Kidney (tissue), 14 donors: ENCODE data around the gene NEDD4L. TPM values are rescaled to one million over a fixed set of nuclear protein-coding genes. Genes with fewer than 3 reads are reported as not detected.
A peak's percentile ranks its signal among the peaks of the same experiment; 100 is the strongest.

Experiments used
- DNase-seq, 5 donors: peaks; one replicate each; pipeline ENCODE4 v3.0.0-alpha.2; 2013 to 2020
- FAIRE-seq: peaks from 2 replicates; lab custom pipeline; 2012; peaks lifted over from hg19 to GRCh38; lab: Jason Lieb, UNC
- H3K27ac ChIP-seq, 2 donors: one replicate each; pipeline ENCODE4 v1.7.0; 2013; ENCODE audit warnings: low read depth in 2 of 2, low read length in 2 of 2, inconsistent platforms in 1 of 2
- H3K27me3 ChIP-seq: one replicate; pipeline ENCODE4 v1.7.1; 2013; ENCODE audit warnings: low read length, inconsistent platforms; ENCODE audit not compliant: control insufficient read depth, insufficient read depth
- H3K36me3 ChIP-seq, 3 donors: one replicate each; pipeline versions ENCODE4 v1.7.0 to v1.7.1; 2013; ENCODE audit warnings: low read length in 3 of 3, control low read depth in 1 of 3, inconsistent platforms in 1 of 3; ENCODE audit not compliant: insufficient read depth in 3 of 3, control insufficient read depth in 2 of 3
- H3K4me1 ChIP-seq, 3 donors: one replicate each; pipeline versions ENCODE4 v1.7.0 to v1.7.1; 2013; ENCODE audit warnings: low read length in 3 of 3, inconsistent platforms in 1 of 3, low read depth in 1 of 3; ENCODE audit not compliant: control insufficient read depth in 2 of 3, insufficient read depth in 2 of 3
- H3K4me3 ChIP-seq, 3 donors: one replicate each; pipeline versions ENCODE4 v1.7.0 to v1.8.1; 2013; ENCODE audit warnings: low read length in 3 of 3, control low read depth in 1 of 3, inconsistent platforms in 1 of 3
- H3K9ac ChIP-seq, 3 donors: one replicate each; pipeline versions ENCODE4 v1.7.0 to v1.7.1; 2013; ENCODE audit warnings: low read length in 3 of 3, control low read depth in 1 of 3, inconsistent platforms in 1 of 3
- H3K9me3 ChIP-seq, 3 donors: one replicate each; pipeline versions ENCODE4 v1.7.0 to v1.7.1; 2013; ENCODE audit warnings: low read length in 3 of 3, control low read depth in 1 of 3, inconsistent platforms in 1 of 3; ENCODE audit not compliant: control insufficient read depth in 2 of 3, insufficient read depth in 1 of 3
- intact Hi-C: fragments of 100-400 bp; cut with DNase I; formaldehyde crosslinking; loops from one replicate; pipeline ENCODE4 v1.11.1; 2022
- polyA plus RNA-seq: library from polyadenylated mRNA; stranded (reverse); fragments of 350-450 nt; fragmentation: Illumina TruSeq; extraction: RNeasy Lipid Tissue Mini Kit (QIAGEN cat#74804); gene quantifications from one replicate; pipeline ENCODE4 v1.2.3, GENCODE V29; 2014; ENCODE audit warnings: low read depth, low replicate concordance; ENCODE audit not compliant: insufficient read depth
- total RNA-seq: library from RNA; stranded (reverse); fragmentation: NEBNext Ultra II Directional; extraction: Animal tissue kit (Norgen Biotek cat#: 25700); gene quantifications from one replicate; pipeline ENCODE4 v1.2.1, GENCODE V29; 2021
- TF ChIP-seq, protein P1 (sequence below): IDR thresholded peaks from 3 replicates; pipeline ENCODE4 v1.5.1; 2012; ENCODE audit warnings: mild to moderate bottlenecking, moderate library complexity, borderline replicate concordance; ENCODE audit not compliant: insufficient read depth; ENCODE audit errors: extremely low read depth
- donor health status: control.
- donor health status: control.
- donor health status: control.
- donor health status: control.
- donor health status: control.
- donor health status: DM: yes; HTN: yes; CAD: no.
- donor health status: Normal renal cell carcinoma (clear cell type).

The NEDD4L gene
- total and polyA plus RNA-seq, 2 donors from 2014 or later, result 90.8 to 95.7 TPM

DNA sequence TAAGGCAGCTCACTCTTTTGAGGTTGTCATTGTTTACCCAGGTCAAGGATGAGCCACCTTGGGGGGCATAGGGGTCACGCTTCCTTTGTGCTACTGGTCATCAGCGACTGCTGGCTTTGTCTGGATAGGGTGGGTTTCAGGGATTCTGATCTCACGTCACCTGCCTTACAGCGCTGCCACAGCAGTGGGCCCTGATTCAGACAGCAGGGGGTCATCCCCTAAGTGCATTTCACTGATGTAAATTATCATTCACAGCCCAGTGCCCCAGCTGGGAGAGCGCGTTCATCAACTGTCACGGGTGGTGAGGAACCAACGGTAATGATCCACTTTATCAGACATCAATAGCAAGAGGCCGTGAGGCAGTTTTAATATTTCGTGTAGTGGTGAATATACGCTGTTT is 291.2 kb downstream of the NEDD4L start:
- Histone ChIP-seq H3K27me3 (no peaks in the 10 kb centered on the region), H3K9ac (no peak overlapping the region), H3K36me3 (peaks cover 0 to 50% (median 3%) of the 10 kb centered on the region in 3 donors), H3K27ac (no peak overlapping the region), H3K4me3 (no peak overlapping the region), H3K4me1 (peaks cover 2 to 10% (median 5%) of the 10 kb centered on the region in 3 donors), H3K9me3 (no peaks in the 10 kb centered on the region)
- intact Hi-C loops, result no loop called here
- no peak for DNase-seq
- TF ChIP-seq, protein P1, sequence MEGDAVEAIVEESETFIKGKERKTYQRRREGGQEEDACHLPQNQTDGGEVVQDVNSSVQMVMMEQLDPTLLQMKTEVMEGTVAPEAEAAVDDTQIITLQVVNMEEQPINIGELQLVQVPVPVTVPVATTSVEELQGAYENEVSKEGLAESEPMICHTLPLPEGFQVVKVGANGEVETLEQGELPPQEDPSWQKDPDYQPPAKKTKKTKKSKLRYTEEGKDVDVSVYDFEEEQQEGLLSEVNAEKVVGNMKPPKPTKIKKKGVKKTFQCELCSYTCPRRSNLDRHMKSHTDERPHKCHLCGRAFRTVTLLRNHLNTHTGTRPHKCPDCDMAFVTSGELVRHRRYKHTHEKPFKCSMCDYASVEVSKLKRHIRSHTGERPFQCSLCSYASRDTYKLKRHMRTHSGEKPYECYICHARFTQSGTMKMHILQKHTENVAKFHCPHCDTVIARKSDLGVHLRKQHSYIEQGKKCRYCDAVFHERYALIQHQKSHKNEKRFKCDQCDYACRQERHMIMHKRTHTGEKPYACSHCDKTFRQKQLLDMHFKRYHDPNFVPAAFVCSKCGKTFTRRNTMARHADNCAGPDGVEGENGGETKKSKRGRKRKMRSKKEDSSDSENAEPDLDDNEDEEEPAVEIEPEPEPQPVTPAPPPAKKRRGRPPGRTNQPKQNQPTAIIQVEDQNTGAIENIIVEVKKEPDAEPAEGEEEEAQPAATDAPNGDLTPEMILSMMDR, result no peak
- FAIRE-seq, result no peak

DNA sequence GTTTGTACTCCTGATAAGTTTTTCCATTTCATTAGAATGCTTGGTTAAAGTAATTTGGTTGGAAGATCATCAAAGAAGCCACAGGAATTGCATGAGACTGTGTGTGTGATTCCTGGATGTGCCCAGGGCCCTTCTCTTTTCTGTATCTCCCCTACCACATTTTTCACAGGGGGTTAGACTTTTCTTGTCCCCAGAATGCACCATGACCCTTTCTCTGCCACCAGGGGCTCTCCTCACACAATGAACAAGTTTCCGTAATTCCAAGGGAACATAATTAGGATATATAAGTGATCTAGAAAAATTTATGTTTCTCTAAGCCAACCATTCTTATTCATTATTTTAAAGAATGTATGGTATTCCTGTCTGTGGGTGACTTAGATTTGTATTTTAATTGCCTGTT is 291.8 kb downstream of the NEDD4L start:
- H3K27ac ChIP-seq, result no peak overlapping the region
- FAIRE-seq, result no peak
- peak in 1 of 5 donors; percentile 50 for DNase-seq

DNA sequence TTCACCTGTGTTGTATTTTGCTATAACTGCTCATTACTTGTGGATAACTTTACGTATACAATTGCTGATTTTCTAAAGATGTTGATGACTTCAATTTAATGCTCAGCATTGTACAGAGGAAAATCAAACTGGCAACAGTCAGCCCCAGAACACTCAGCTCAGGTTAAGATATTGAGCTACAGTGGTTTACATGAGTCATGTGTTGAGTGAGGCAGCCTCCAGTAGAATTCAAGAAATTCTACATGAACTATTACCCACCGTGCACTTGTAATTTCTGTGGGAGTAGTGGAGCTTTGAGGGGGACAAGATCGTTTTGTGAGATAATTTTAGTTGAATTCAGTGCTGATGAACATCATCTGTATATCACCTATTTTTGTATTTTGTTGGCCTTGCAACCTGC is 292.6 kb downstream of the NEDD4L start:
- no peaks in the 10 kb centered on the region for H3K9me3 ChIP-seq
- H3K4me3 ChIP-seq, result no peak overlapping the region
- H3K36me3 ChIP-seq, result peaks cover 0 to 48% (median 5%) of the 10 kb centered on the region in 3 donors
- H3K4me1 ChIP-seq, result peaks cover 2 to 10% (median 5%) of the 10 kb centered on the region in 3 donors
- H3K27ac ChIP-seq, result no peak overlapping the region
- no peak overlapping the region for H3K9ac ChIP-seq
- intact Hi-C loops, result no loop called here
- no peak for DNase-seq
- FAIRE-seq, result no peak
- TF ChIP-seq, protein P1, result no peak
- H3K27me3 ChIP-seq, result no peaks in the 10 kb centered on the region

More for the DNA sequence above, 291.8 kb downstream of the NEDD4L start:
- Histone ChIP-seq H3K9ac (no peak overlapping the region), H3K36me3 (peaks cover 0 to 48% (median 3%) of the 10 kb centered on the region in 3 donors), H3K27me3 (no peaks in the 10 kb centered on the region), H3K4me1 (peaks cover 2 to 10% (median 5%) of the 10 kb centered on the region in 3 donors), H3K4me3 (no peak overlapping the region), H3K9me3 (no peaks in the 10 kb centered on the region)
- TF ChIP-seq, protein P1, result no peak
- intact Hi-C loops, result no loop called here

DNA sequence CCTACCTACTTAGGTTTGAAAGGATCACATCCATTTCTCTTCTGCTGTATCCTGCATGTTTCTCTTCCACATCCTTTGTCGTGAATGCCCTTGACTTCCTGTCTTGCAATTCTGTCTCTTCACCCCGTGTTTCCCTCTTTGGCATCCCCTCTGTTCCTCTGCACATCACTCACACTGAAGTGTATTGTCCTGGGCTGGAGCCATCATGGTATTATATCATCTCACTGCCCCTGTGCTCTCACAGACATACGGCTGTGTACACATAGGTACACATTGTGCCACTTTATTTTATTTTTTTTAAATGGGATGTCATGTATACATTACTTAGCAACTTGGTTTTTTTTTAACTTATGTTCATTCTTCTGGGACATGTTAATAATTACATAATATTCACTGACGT is 293.3 kb downstream of the NEDD4L start:
- FAIRE-seq (no peak), DNase-seq (no peak)
- H3K27me3 ChIP-seq, result no peaks in the 10 kb centered on the region
- TF ChIP-seq, protein P1, result no peak
- no peaks in the 10 kb centered on the region for H3K9me3 ChIP-seq
- no peak overlapping the region for H3K9ac ChIP-seq
- H3K27ac ChIP-seq, result no peak overlapping the region
- intact Hi-C loops, result no loop called here
- no peak overlapping the region for H3K4me3 ChIP-seq
- peaks cover 2 to 10% (median 5%) of the 10 kb centered on the region in 3 donors for H3K4me1 ChIP-seq
- H3K36me3 ChIP-seq, result peaks cover 0 to 49% (median 9%) of the 10 kb centered on the region in 3 donors
